GM21717 (cell line): ENCODE measurements around the gene KDM5B.
"Not testable (repeated sequence)": the region's sequence is repeated elsewhere in the genome, so short reads cannot be mapped to it uniquely, and the experiment has no call there.

ENCODE experiments used
- ATAC-seq: cut with Tn5 transposase; IDR thresholded peaks from one replicate; pipeline ENCODE4 v1.9.1; 2021; ENCODE audit warnings: mild to moderate bottlenecking, moderate library complexity; ENCODE audit not compliant: unreplicated experiment

The KDM5B gene

GRCh38 chr1:202794051-202794740 is 14.0 kb downstream of the KDM5B start:
- ATAC-seq: no peak

GRCh38 chr1:202791077-202791747 is 17.0 kb downstream of the KDM5B start:
- ATAC-seq: no peak

GRCh38 chr1:202788800-202789199 is 19.4 kb downstream of the KDM5B start:
- no peak for ATAC-seq

GRCh38 chr1:202786804-202787203 is 21.4 kb downstream of the KDM5B start:
- no peak for ATAC-seq

- no peak for ATAC-seq
These were observed 27.0 kb downstream of the KDM5B start for GRCh38 chr1:202781180-202781579.

- ATAC-seq: no peak
These were observed 38.1 kb downstream of the KDM5B start for GRCh38 chr1:202770135-202770534.

- ATAC-seq: no peak
These were observed 42.5 kb downstream of the KDM5B start for GRCh38 chr1:202765721-202766120.

GRCh38 chr1:202762019-202762418 is 46.2 kb downstream of the KDM5B start:
- ATAC-seq: no peak

- no peak for ATAC-seq
These were observed 47.6 kb downstream of the KDM5B start for GRCh38 chr1:202760589-202760988.

- no peak for ATAC-seq
These were observed 51.8 kb downstream of the KDM5B start for GRCh38 chr1:202756391-202756790.

- ATAC-seq: no peak
These were observed 53.9 kb downstream of the KDM5B start for GRCh38 chr1:202754293-202754692.

- no peak for ATAC-seq
These were observed 55.4 kb downstream of the KDM5B start for GRCh38 chr1:202752774-202753173.

GRCh38 chr1:202750761-202751160 is 57.5 kb downstream of the KDM5B start:
- no peak for ATAC-seq

- no peak for ATAC-seq
These were observed 58.2 kb downstream of the KDM5B start for GRCh38 chr1:202750024-202750423.

- no peak for ATAC-seq
These were observed 62.8 kb downstream of the KDM5B start for GRCh38 chr1:202745323-202745888.

GRCh38 chr1:202744770-202745169 is 63.5 kb downstream of the KDM5B start:
- ATAC-seq: not testable (repeated sequence)

- ATAC-seq: no peak
These were observed 65.7 kb downstream of the KDM5B start for GRCh38 chr1:202742496-202742895.

GRCh38 chr1:202733251-202733650 is 75.0 kb downstream of the KDM5B start:
- ATAC-seq: no peak

- ATAC-seq: no peak
These were observed 79.3 kb downstream of the KDM5B start for GRCh38 chr1:202728951-202729350.

GRCh38 chr1:202725526-202725925 is 82.7 kb downstream of the KDM5B start:
- no peak for ATAC-seq

- no peak for ATAC-seq
These were observed 84.5 kb downstream of the KDM5B start for GRCh38 chr1:202723708-202724107.

- not testable (repeated sequence) for ATAC-seq
These were observed 85.2 kb downstream of the KDM5B start for GRCh38 chr1:202723046-202723445.
